ENCODE data around the gene SHROOM3.
"Not testable (repeated sequence)": the region's sequence is repeated elsewhere in the genome, so short reads cannot be mapped to it uniquely, and the experiment has no call there.

The SHROOM3 gene

DNA sequence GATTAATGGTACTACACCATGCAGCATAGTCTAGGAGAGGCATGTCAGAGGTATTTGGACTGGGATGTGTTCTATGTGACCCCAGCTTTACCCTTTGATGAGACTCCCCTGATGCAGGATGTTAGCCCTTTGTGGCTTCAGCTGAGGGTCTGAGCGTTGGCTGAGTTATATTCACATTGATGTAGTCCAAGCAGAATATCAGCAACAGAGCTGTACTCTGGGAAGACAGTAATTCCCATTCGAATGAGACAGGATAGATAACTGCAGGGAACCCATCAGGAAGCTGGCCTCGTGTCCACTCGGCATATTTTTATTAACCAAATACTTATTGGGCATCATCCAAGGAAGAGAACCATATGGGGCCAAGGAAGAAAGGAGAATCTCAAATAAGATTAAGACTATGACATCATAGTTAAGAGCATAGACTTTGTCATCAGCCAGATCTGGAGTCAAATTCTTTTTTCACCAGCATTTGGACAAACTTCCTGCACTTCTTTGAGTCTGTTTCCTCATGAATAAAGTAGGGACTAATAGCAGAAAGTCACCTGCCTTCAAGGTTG lies 264.8 kb downstream of the SHROOM3 start:
- no peak for DNase-seq

- no peak for DNase-seq
Observed at GRCh38 chr4:76702440-76703122, 267.6 kb downstream of the SHROOM3 start.

DNA sequence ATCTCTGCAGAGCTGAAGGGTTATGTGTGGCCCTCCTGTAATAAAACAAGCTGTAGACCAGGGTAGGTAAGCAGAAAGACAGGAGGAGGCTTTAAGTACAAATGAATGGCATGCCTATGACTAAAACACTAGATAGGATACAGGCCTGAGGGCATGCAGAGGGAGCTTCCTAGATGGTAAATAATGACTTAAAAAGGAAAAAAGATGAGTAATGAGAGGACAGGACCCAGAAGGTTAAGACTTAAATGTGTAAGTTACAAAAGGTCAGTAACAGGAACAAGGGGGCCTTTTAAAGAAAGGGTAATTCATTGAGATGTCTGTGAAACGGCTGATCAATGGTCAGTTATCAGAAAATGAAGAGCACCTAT lies 268.1 kb downstream of the SHROOM3 start:
- no peak for DNase-seq

DNA sequence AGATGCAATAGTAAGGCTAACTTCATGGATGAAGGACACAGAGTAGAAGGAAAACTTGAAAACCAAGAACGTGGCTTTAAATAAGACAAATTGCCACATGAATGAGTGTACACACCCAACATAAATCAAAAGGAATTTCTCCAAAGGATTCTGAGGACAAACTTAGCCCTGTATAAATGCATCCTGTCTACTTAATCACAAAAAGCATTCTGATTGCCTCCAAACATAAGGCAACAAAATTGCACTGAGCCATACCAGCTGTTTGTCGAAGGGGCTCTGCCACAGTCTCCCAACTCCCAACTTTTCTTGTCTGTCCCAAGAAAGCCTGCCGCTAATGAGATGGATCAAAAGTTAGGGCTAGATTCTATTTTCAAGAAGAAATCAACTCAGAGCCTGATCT lies 268.6 kb downstream of the SHROOM3 start:
- no peak for DNase-seq

- DNase-seq, result peak; percentile 80 to 89 (median 89)
Observed at GRCh38 chr4:76704133-76704881, 269.3 kb downstream of the SHROOM3 start.

DNA sequence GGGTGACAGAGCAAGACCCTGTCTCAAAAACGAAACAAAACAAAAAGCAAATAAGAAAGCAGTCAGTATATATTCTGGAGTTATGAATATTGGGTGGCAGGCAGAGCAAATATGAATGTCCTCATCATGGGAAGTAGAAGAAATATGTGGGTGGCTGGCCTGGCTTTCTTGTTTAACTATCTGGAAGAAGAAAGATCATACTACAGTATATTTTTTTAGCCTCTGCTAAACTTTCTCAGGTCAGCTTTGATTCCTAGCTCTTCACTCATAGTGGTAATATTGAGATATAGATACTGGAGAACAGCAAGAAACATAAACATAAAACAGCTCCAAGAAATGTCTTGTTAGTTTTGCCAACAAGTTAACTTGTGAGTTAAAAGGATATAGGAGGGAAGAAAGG lies 270.4 kb downstream of the SHROOM3 start:
- peak in 2 of 3 donors; percentile 35 to 41 for DNase-seq

DNA sequence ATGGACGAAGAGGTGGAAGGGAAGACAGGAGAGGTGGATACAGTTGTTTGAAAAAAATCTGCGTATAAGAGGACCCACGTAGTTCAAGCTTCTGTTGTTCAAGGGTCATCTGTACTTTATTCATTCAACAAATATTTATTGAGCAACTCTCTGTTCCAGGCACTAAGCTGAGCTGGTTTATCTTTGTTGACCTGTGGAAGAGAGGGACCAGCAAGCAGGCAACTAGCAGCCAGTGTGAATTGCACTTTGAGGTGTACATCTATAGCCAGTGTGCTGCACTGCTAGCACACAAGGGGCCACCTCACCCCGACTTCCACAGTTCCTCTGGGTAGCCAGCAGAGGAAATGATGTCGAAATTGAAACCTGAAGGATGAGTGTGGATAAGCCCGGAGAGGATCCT lies 271.6 kb downstream of the SHROOM3 start:
- DNase-seq, result no peak

DNA sequence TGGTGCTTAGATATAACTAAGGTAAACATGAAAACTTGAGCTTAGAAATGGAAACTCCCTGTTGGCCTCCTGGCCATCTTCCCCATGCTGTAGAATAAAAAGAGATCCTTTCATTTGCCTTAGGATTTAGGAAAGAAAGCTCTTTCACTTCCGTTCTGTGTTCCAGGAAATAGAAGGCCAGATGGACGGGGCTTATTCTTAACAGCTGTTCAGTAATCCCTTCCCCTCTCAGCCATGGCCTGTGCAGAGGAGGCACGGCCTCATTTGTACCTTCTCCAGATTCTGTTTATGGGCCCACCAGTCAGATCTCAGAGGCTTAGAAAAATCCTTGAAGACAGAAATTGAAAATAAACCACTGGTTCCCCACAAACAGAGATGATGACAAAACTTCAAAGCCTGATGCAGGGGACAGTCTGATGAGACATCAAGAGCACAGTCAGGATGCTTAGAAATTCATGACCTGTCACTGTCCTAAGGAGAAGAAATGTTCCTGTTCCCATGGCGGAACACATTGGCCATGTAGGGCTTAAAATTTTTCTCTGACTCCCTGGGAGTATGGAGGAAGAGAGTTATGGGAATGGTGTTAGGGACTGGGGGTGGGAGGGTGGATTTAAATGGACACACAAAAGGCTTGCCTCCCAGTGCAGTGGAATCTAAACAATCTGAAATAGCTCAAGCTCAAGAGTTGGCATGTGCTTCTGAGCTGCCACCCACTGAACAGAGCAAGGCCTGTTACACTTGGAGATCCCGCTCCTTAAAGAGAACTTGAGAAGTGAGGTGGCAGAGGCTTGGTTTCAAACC lies 274.1 kb downstream of the SHROOM3 start:
- DNase-seq, result peak; percentile 23 to 51 (median 45)

DNA sequence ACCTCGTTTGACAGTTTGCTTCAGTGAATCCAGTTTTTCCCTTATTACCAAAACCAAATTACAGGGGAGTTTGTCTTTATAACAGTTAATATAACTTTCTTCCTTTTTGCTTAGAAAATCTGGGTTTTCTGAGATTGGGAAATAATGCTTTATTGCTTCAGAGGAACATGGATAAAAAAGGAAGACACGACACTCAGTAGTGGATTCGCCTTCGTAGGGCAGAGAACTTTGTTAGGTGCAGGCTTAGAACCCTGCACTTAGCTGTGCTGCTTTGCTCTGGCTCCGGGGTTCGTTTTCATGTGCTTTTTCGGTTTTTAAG lies 274.7 kb downstream of the SHROOM3 start:
- peak; percentile 39 to 77 (median 74) for DNase-seq

DNA sequence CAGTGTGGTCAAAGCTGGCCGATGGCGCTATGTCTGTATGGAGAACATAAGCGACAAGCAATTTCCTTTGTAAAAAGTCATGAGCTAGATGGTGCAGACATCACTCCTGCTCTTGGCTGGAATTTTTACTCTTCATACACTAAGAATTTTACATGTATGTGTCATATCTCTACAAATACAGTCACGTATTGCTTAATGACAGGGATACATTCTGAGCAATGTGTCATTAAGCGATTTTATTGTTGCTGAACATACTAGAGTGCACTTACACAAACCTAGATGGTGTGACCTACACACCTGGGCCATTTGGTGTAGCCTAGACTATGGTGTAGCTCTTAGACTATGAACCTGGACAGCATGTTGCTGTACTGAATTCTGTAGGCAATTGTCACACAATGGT lies 277.5 kb downstream of the SHROOM3 start:
- peak in 2 of 3 donors; percentile 38 to 39 for DNase-seq

- no peak for DNase-seq
Observed at GRCh38 chr4:76714226-76714625, 279.2 kb downstream of the SHROOM3 start.

GRCh38 chr4:76716020-76716419 lies 281.0 kb downstream of the SHROOM3 start:
- DNase-seq, result no peak

DNA sequence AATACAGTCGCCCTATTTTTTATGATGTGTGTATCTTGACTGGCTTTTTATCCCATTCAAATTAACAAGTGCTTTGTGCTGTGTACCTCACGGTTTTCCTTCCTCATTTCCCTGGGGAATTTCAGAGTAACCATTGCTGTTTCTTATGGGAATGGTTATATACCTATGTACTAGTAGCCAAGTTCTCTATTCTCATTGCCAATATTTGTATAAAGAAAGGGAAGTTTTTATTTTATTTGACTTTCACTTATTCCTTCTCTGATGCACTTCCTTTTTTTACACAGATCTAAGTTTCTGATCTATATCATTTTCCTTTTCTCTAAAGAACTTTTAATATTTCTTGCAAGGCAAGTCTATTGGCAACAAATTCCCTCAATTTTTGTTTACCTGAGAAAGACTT lies 281.6 kb downstream of the SHROOM3 start:
- DNase-seq, result peak in 2 of 3 donors; percentile 55 to 62

DNA sequence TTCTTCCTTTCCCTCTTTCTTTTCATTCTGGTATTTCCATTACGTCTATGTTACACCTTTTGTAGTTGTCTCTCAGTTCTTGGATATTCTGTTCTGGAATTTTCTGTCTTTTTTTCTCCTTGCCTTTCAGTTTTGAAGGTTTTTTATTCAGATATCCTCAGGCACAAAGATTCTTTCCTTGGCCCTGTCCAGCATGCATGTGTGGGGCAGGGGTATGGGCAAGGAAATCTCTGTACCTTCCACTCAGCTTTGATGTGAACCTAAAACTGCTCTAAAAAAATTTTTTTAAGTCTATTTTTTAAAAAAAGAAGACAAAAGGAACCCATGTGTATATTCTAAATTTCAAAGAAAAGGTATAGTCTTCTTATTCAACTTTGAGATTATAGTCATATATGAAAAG lies 282.4 kb downstream of the SHROOM3 start:
- no peak for DNase-seq

DNA sequence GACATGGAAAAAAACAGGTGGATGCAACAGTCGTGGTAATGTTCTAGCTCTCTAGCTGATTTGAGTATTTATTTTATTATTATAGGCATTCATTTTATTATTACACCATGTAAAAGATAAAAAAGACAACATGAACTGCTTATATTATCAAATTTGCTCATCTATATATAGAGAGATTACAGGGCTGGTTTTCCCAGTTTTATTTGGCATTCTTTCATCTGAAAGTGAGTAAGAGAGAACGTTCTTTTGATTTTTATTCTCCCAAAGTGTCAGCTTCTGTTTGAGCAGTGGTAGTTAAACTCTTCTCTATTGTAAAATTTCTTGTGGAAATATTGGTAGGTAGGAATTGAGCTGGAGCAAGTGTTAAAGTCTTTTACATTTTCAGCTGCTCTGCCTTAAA lies 283.0 kb downstream of the SHROOM3 start:
- no peak for DNase-seq

DNA sequence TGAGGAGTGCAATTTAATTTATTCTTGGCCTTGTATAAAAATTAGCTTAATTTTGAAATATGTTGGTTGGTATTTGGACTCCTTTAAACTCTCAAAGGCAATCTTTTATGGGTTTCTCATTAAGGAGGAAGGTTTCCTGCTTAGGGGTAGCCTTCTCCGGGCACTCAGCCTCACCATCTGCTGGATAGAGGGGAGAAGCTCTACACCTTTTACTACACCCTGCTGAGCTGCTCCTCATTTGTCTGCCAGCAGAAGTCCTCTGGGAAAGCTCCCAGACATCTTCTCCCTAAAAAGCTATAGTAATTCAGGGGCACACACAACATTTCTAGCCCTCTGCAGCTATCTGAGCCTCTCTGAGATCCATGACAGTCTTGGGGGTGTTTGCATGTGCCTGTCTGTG lies 283.8 kb downstream of the SHROOM3 start:
- no peak for DNase-seq

- no peak for DNase-seq
Observed at GRCh38 chr4:76720121-76720520, 285.1 kb downstream of the SHROOM3 start.

DNA sequence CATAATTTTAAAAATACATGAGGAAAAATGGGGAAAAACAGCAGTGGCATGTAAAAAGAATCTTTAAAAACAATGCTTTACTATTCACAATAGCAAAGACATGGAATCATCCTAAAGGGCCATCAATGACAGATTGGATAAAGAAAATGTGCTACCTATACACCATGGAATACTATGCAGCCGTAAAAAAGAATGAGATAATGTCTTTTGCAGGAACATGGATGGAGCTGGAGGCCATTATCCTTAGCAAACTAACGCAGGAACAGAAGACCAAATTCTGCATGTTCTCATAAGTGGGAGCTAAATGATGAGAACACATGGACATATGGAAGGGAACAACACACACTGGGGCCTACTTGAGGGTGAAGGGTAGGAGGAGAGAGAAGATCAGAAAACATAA lies 287.1 kb downstream of the SHROOM3 start:
- DNase-seq, result not testable (repeated sequence)

DNA sequence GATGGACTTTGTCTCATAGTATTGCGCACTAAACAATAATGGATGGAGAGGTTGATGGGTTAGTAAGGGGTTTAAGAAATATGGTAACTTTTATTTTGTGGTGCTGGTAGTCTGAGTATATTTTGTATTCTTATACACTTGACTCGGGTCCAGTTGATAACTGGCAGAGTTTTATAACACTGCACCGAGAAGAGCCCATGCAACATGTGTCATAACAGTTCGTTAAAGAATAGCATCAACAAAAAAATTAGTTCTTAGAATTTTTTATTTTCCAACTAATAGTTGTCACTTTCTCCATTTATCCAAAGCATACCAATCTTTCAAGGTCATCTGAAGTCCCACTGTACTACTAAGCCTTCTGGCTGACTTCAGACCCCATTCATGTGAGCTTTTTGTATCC lies 287.8 kb downstream of the SHROOM3 start:
- DNase-seq, result no peak

DNA sequence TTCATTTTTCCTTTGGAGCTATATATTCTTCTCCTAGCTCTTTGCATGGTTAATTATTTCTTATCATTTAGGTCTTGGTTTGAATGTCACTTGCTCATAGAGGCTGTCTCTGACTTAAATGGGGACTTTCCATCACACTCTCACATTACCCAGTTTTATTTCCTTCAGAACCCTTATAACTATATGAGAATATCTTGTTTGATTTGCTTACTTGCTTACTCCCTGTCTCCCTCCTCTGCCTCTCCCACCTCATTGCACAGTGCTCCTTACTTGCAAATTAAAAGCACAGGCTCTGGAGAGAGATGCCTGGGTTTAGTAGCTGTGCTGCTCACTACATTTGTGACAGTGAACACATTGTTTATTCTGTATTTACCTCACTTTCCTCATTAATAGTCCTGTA lies 288.3 kb downstream of the SHROOM3 start:
- DNase-seq, result peak in 2 of 3 donors; percentile 3 to 24

DNA sequence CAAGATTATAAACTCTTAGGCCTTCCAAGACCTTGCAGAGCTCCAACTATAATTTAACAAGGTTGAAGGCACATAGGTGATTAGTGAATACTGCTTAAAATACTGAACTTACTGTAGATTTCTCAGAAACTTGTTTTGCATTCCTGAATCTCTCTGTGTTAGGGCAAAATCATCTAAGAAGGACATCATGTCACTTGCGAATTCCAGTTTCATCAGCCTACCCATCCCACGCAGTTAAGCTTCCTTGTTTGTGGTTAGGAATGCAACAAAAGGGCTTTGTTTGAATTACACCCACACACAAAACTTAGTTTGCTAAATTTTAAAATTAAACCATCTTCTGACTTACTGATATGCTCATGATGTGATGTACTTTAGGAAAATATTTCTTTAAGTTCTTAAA lies 288.9 kb downstream of the SHROOM3 start:
- DNase-seq, result peak; percentile 74 to 87 (median 85)

DNA sequence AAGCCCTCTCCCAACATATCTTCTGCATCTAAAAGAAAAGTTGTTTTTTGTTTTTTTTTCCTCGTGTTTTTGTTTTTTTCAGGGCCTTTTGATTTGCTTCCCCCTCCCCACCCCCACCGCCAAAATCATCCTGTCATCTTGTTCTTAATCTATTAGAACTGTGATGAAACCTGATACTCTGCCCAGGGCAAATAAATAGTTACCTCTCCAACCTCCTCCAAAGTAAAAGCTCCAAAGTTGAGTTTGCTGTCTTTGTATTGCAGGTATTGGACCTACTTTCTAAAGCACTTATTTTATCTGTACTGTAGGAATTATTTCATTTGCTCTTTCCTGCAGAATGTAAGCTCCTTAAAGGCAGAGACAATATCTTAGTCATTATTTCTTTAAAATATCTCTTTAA lies 290.0 kb downstream of the SHROOM3 start:
- DNase-seq, result no peak

DNA sequence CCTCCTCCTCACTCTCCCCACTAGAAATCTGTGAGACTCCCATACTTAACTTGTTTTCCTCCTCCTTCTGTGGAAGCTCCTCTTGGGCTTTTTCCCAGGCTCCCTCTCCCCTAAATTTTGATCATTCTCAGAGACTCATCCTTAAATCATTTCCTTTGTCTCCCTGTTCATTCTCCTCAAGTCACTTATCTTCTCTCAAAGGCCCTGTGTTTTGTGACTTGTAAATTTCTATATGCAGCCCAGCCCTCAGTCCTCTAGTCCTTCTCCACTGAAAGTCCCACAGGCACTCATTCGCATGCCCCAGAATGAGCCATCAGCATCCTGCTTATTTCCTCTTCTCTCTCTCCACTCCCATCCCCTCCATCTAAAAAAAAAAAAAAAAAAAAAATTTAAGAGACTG lies 291.1 kb downstream of the SHROOM3 start:
- no peak for DNase-seq

DNA sequence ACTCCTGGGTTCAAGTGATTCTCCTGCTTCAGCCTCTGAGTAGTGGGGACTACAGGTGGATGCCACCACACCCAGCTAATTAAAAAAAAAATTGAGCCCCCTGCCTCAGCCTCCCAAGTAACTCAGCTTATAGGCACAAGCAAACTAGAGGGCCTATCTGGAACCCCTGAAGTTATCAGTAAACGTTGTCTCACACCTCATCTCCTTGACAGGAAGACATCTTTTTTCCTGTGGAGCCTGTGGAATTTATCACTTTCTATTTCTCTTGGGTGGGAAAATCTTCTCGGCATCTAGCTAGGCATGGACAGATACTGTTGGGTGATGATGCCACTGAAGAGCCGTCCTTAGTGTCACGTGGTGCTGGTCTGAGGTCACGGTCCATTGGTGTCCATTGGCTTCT lies 291.6 kb downstream of the SHROOM3 start:
- no peak for DNase-seq

All from suppressor macrophage treated with lipopolysaccharide for 1 hour (primary cell).